SH-SY5Y (cell line): ENCODE results near the gene SETBP1.

Source experiments
- GATA2 ChIP-seq: IDR thresholded peaks from 2 replicates; pipeline ENCODE4 v1.6.1; 2011; ENCODE audit warnings: mild to moderate bottlenecking, low read depth, low read length
- GATA3 ChIP-seq: IDR thresholded peaks from 2 replicates; pipeline ENCODE4 v1.6.1; 2011; ENCODE audit warnings: low read depth, mild to moderate bottlenecking, low read length, moderate library complexity

DNA sequence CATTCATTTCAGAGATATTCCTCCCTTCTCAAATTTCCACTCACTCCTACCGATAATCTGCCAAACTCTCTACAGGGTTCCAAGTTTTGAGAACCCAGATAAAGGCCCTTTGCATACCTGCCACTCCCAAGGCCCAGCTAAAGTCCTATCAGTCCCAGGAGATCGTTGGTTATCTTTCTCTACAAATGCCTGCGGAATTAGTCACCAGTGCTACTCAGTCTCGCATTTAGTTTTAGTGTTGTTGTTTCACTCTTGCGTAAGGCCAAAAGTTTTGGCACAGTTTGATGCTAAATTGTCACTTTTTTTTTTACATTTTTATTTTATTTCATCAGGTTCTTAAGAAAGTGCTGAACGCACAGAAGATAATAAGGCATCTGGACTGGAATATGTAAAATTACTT lies 29.2 kb upstream of the SETBP1 start:
- no peak for TF ChIP-seq GATA2
- no peak for TF ChIP-seq GATA3
